ENCODE data around the gene NOX3.
A peak's percentile ranks its signal among the peaks of the same experiment; 100 is the strongest.

Gene NOX3

DNA sequence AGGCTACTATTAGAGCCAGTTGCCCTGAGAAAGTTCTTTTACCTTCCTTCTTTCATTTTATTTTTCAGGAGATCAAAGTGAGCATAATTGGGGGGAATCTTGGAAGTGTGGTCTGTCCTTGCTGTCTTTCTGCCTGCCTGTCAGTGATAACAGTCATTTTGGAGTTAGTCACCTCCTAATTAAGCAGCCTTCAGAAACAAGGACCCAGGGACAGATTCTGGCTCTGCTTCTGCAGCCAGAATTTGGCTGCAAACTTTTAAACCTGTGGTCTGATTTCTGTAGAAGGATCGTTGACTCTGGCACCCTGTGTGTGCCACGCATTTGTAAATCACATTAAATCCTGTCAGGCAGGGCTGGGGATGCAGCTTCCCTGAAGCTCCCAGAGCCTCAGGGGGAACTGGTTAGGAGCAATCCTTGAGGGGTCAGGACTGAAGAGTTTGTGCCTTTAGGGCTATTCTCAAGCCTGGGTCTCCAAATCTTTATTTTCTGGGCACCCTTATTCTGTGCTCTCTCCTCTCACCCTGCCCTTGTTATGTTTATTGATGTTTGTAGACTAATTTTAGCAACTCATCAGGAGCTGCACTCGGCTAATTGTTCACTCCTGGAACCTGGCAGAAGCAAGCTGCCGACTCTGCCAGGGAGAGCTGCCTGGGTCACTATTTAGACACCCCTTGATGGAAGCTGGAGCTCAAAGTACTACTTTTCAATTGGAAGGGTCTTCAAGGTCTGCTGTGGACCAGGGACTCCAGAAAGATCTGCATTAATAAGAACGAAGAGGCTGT is 6.8 kb downstream of the NOX3 start:
- WGBS, 2 experiments (ENCODE audit: insufficient coverage in 2 of 2), result 44 to 73% methylated on average over 3 to 5 of the region's 5 CpGs
- H3K27ac ChIP-seq (ENCODE audit: low read depth, low read length, severe bottlenecking), result peak overlapping the region; percentile 93
- H3K9me3 ChIP-seq (ENCODE audit: control insufficient read depth, low read length), result no peaks in the 10 kb centered on the region
- H3K4me1 ChIP-seq (ENCODE audit: control insufficient read depth, insufficient read depth, low read length, poor library complexity, severe bottlenecking), result peaks cover 28% of the 10 kb centered on the region
- no peaks in the 10 kb centered on the region for H3K36me3 ChIP-seq (ENCODE audit: control insufficient read depth, insufficient read depth, low read length)
- no peak overlapping the region for H3K4me3 ChIP-seq (ENCODE audit: extremely low read depth, insufficient read depth, low read length, poor library complexity, severe bottlenecking)

DNA sequence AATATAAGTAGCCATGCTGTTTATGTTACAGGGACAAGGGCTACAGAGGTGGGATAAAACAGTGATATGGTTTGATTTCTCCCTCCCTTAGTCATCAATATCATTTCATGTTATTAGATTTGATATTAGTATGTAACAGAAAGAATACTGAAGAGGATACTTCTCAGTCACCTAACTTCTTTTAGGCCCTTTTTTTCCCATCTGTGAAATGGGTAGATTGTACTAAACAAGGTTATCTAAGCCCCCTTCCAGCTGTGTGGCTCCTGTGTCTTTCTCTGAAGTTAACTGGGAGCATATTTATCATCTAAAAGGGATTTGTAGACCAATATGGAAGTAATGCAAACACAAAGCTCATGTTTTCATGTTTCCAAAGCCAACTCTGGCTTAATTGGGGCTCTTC is 7.7 kb downstream of the NOX3 start:
- no peak overlapping the region for H3K4me3 ChIP-seq (ENCODE audit: extremely low read depth, insufficient read depth, low read length, poor library complexity, severe bottlenecking)
- peaks cover 31% of the 10 kb centered on the region for H3K4me1 ChIP-seq (ENCODE audit: control insufficient read depth, insufficient read depth, low read length, poor library complexity, severe bottlenecking)
- H3K36me3 ChIP-seq (ENCODE audit: control insufficient read depth, insufficient read depth, low read length), result no peaks in the 10 kb centered on the region
- peak overlapping the region; percentile 93 for H3K27ac ChIP-seq (ENCODE audit: low read depth, low read length, severe bottlenecking)
- no peaks in the 10 kb centered on the region for H3K9me3 ChIP-seq (ENCODE audit: control insufficient read depth, low read length)

DNA sequence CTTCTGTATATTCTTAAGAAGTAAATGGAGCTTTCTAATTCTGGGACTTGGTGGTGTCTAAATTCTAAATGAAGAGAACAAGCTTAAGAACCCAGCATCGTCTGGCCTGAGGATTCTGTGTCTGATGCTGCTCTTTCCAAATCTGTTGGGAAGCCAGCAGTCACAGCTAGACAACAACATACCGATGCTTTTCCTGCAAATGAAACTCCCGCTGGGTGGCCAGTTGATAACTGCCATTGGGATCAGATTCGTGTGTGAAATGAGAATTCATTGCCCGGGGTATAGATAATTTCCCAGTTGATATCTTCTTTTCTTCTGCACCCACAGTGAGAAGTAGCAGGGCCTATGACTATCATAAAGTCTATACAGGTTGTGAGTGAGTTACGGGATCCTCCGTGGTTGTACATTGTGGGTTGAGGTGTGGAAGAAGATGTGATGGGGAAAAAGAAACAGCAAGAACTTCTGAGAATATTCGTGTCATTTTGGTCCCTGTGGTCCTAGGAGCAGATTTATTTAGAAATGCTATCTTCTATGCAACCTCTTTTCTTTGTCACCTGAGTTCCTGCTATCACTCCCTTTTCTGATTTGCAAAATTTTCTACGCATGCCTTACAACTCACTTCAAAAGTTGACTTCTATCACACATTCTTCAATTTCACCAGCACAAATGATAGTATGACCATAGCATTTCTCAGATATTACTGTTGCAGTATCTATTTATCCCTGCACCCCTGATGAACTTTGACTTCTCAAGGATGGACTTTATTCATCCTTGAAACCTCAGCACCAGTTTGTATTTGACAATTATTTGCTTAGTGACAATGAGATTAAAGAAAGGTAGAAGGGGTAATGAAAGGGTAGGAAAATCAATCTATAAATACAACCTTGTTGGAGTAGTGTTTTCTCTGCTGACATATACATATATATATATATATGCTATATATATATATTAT is 10.4 kb downstream of the NOX3 start:
- H3K9me3 ChIP-seq (ENCODE audit: control insufficient read depth, low read length), result no peaks in the 10 kb centered on the region
- H3K27ac ChIP-seq (ENCODE audit: low read depth, low read length, severe bottlenecking), result no peak overlapping the region
- H3K4me3 ChIP-seq (ENCODE audit: extremely low read depth, insufficient read depth, low read length, poor library complexity, severe bottlenecking), result no peak overlapping the region
- no peaks in the 10 kb centered on the region for H3K36me3 ChIP-seq (ENCODE audit: control insufficient read depth, insufficient read depth, low read length)
- peaks cover 25% of the 10 kb centered on the region for H3K4me1 ChIP-seq (ENCODE audit: control insufficient read depth, insufficient read depth, low read length, poor library complexity, severe bottlenecking)
- WGBS, 2 experiments (ENCODE audit: insufficient coverage in 2 of 2), result 90 to 95% methylated on average over 6 to 8 of the region's 9 CpGs

DNA sequence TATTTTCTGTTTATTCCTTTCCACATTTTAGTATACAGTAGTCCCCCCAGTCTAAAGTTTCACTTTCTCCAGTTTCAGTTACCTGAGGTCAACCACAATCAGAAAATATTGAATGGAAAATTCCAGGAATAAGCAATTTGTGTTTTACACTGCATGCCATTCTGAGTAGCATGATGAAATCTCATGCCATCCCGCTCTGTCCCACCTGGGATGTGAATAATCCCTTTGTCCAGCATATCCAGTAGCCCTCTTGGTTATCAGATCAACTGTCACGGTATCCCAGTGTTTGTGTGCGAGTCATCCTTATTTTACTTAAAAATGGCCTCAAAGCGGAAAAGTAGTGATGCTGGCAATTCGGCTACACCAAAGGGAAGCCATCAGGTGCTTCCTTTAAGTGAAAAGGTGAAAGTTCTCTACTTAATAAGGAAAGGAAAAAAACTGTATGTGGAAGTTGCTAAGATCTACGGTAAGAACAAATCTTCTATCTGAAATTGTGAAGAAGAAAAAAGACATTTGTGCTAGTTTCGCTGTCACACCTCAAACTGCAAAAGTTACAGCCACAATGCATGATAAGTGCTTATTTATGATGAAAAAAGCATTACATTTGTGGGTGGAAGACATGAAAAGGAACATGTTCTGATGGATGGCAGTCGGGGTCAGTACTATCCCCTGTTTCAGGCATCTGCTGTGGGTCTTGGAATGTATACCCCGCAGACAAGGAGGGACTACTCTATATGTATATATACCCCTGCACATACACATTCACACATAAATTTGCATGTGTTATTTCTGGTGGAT is 11.3 kb downstream of the NOX3 start:
- peaks cover 16% of the 10 kb centered on the region for H3K4me1 ChIP-seq (ENCODE audit: control insufficient read depth, insufficient read depth, low read length, poor library complexity, severe bottlenecking)
- H3K36me3 ChIP-seq (ENCODE audit: control insufficient read depth, insufficient read depth, low read length), result no peaks in the 10 kb centered on the region
- 76 to 78% methylated on average over 2 to 7 of the region's 9 CpGs for WGBS, 2 experiments (ENCODE audit: insufficient coverage in 2 of 2)
- H3K4me3 ChIP-seq (ENCODE audit: extremely low read depth, insufficient read depth, low read length, poor library complexity, severe bottlenecking), result no peak overlapping the region
- no peaks in the 10 kb centered on the region for H3K9me3 ChIP-seq (ENCODE audit: control insufficient read depth, low read length)
- H3K27ac ChIP-seq (ENCODE audit: low read depth, low read length, severe bottlenecking), result peak overlapping the region; percentile 41

DNA sequence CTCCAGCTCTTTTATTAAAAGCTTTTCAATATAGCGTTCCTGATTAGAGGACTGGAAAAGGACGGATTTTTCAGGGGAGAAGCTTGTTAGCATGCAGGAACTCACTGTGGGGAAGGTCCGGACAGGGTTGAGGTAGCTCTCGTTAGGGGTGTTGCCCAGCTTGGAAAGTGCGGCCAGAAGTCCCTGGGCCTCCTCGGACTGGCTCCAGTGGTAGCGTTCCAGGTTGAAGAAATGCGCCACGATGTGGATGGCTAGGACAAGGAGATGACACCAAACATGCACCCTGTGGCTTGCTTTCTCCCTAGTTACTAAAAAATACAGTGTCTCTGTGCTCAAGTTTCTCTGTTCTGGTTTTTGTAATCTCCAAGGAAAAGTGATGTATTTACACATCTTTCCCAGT is 12.5 kb downstream of the NOX3 start:
- H3K4me1 ChIP-seq (ENCODE audit: control insufficient read depth, insufficient read depth, low read length, poor library complexity, severe bottlenecking), result peaks cover 4% of the 10 kb centered on the region
- no peak overlapping the region for H3K27ac ChIP-seq (ENCODE audit: low read depth, low read length, severe bottlenecking)
- 95 to 97% methylated on average over 7 to 9 of the region's 9 CpGs for WGBS, 2 experiments (ENCODE audit: insufficient coverage in 2 of 2)
- no peaks in the 10 kb centered on the region for H3K9me3 ChIP-seq (ENCODE audit: control insufficient read depth, low read length)
- no peak overlapping the region for H3K4me3 ChIP-seq (ENCODE audit: extremely low read depth, insufficient read depth, low read length, poor library complexity, severe bottlenecking)
- no peaks in the 10 kb centered on the region for H3K36me3 ChIP-seq (ENCODE audit: control insufficient read depth, insufficient read depth, low read length)

DNA sequence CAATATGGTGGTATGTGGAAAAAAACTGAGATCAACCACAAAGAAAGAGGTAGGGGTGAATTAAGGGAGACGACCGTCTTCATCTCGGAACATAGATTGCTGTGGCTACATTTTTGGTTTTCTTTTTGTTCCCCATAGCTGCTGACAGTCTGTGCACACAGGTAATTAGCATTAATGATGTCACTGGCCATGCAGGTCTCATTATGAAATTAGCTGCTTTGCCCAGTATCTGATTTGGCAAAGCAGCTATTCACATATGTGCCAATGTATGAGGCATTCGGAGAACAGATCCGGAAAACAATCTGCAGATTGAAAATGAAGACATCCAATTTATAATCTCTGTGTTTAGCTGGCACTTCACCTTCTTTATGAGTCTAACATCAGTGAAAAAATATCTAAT is 13.1 kb downstream of the NOX3 start:
- no peaks in the 10 kb centered on the region for H3K36me3 ChIP-seq (ENCODE audit: control insufficient read depth, insufficient read depth, low read length)
- H3K4me3 ChIP-seq (ENCODE audit: extremely low read depth, insufficient read depth, low read length, poor library complexity, severe bottlenecking), result no peak overlapping the region
- H3K27ac ChIP-seq (ENCODE audit: low read depth, low read length, severe bottlenecking), result no peak overlapping the region
- WGBS, 2 experiments (ENCODE audit: insufficient coverage in 2 of 2), result 93 to 100% methylated on average over 4 to 5 of the region's 5 CpGs
- H3K9me3 ChIP-seq (ENCODE audit: control insufficient read depth, low read length), result no peaks in the 10 kb centered on the region
- peaks cover 3% of the 10 kb centered on the region for H3K4me1 ChIP-seq (ENCODE audit: control insufficient read depth, insufficient read depth, low read length, poor library complexity, severe bottlenecking)

DNA sequence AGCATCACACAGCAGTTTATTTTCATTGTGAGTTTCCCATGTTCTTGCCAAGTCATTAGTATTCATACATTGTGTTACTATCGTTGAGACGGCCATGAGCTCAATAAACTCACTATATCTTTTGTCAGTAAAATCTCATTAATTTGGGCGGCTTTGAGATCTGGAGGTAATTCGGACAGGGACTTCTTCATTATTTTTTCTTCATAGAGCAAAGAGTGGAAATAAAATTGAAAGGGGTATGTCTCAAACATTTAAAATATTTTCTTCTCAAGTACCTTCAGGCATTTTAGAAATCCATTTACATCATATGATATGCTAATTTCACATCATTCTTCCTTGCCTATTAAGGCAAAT is 14.6 kb downstream of the NOX3 start:
- no peaks in the 10 kb centered on the region for H3K9me3 ChIP-seq (ENCODE audit: control insufficient read depth, low read length)
- WGBS, 2 experiments (ENCODE audit: insufficient coverage in 2 of 2), result no CpG with 5 or more reads among the region's 4 CpGs
- H3K27ac ChIP-seq (ENCODE audit: low read depth, low read length, severe bottlenecking), result no peak overlapping the region
- H3K36me3 ChIP-seq (ENCODE audit: control insufficient read depth, insufficient read depth, low read length), result no peaks in the 10 kb centered on the region
- no peak overlapping the region for H3K4me3 ChIP-seq (ENCODE audit: extremely low read depth, insufficient read depth, low read length, poor library complexity, severe bottlenecking)
- peaks cover 3% of the 10 kb centered on the region for H3K4me1 ChIP-seq (ENCODE audit: control insufficient read depth, insufficient read depth, low read length, poor library complexity, severe bottlenecking)

DNA sequence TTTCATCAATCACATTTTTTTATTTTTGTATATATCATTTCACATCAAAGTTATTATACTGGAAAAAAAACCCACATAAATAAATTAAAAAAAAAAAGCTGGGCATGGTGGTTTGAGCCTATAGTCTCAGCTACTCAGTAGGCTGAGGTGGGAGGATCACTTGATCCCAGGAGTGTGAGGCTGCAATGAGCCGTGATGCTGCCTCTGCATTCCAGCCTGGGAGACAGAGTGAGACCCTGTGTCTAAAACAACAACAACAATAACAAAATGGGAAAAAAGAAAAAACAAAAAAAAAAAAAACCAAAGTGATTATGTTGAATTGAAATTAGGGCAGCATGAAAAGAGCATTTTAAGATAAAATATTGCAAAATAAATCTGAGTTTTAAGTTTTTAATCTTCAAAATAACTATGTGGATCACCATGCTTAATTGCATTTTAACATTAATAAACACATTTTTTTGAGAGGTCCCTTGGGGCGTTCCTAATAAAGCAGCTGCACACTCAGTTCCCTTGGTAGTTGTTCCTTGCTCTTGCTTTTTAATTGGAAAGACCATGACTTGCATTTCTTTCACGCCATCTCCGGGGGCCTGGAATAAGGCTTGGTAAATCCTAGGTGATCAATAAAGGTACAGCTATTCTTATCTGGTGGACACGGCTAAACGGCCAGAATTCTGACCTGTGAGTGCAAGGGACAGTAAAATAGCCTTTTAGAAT is 15.1 kb downstream of the NOX3 start:
- Histone ChIP-seq H3K4me3 (ENCODE audit: extremely low read depth, insufficient read depth, low read length, poor library complexity, severe bottlenecking) (no peak overlapping the region), H3K4me1 (ENCODE audit: control insufficient read depth, insufficient read depth, low read length, poor library complexity, severe bottlenecking) (peaks cover 3% of the 10 kb centered on the region), H3K27ac (ENCODE audit: low read depth, low read length, severe bottlenecking) (no peak overlapping the region), H3K36me3 (ENCODE audit: control insufficient read depth, insufficient read depth, low read length) (no peaks in the 10 kb centered on the region), H3K9me3 (ENCODE audit: control insufficient read depth, low read length) (no peaks in the 10 kb centered on the region)
- 75 to 82% methylated on average over 4 to 5 of the region's 6 CpGs for WGBS, 2 experiments (ENCODE audit: insufficient coverage in 2 of 2)

DNA sequence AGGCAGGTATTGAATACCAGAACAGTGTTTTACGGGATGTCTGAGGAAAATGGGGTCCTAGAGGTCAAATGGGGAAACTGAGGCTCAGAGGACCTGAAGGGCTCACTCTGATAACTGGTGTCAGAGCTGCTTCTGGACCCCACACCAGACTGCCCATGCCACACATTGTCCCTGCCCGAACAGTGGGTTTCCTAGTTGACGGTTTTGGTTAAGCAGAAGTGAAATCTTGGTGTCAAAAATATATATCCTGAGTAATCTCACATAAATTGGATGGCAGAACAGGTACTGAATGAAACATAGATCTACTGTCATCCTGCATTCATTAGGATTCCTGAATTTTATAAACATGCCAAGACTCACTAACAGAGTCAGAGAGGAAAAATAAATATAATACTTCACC is 16.3 kb downstream of the NOX3 start:
- Histone ChIP-seq H3K9me3 (ENCODE audit: control insufficient read depth, low read length) (no peaks in the 10 kb centered on the region), H3K4me3 (ENCODE audit: extremely low read depth, insufficient read depth, low read length, poor library complexity, severe bottlenecking) (no peak overlapping the region), H3K27ac (ENCODE audit: low read depth, low read length, severe bottlenecking) (no peak overlapping the region), H3K4me1 (ENCODE audit: control insufficient read depth, insufficient read depth, low read length, poor library complexity, severe bottlenecking) (peaks cover 3% of the 10 kb centered on the region), H3K36me3 (ENCODE audit: control insufficient read depth, insufficient read depth, low read length) (no peaks in the 10 kb centered on the region)
- WGBS, 2 experiments (ENCODE audit: insufficient coverage in 2 of 2), result 90% methylated on average over 1 of the region's 3 CpGs

Data from mesodermal cell (in vitro differentiated cells).